PFSK-1 (cell line): ENCODE measurements around the gene NSL1.

Experiments
- FOXP2 ChIP-seq: optimal IDR thresholded peaks from 2 replicates; pipeline ENCODE3; 2011; ENCODE audit warnings: borderline replicate concordance, control low read depth, inconsistent platforms; ENCODE audit not compliant: insufficient read depth; ENCODE audit errors: extremely low read length, extremely low read depth
- POLR2AphosphoS5 ChIP-seq: IDR thresholded peaks from 2 replicates; pipeline ENCODE4 v1.6.1; 2012; ENCODE audit warnings: low read depth, mild to moderate bottlenecking, control low read depth, low read length, moderate library complexity
- REST ChIP-seq, 2 experiments: IDR thresholded peaks; 2 replicates each; pipeline versions ENCODE4 v1.6.1 to v1.8.0; 2011 to 2012; ENCODE audit warnings: low read depth in 2 of 2, low read length in 2 of 2, control low read depth in 1 of 2, inconsistent platforms in 1 of 2, mild to moderate bottlenecking in 1 of 2, moderate library complexity in 1 of 2; ENCODE audit not compliant: insufficient read depth in 1 of 2
- SIN3A ChIP-seq: IDR thresholded peaks from 2 replicates; pipeline ENCODE4 v1.6.1; 2012; ENCODE audit warnings: mild to moderate bottlenecking, low read length, moderate library complexity, borderline replicate concordance; ENCODE audit not compliant: insufficient read depth
- TAF1 ChIP-seq: IDR thresholded peaks from 2 replicates; pipeline ENCODE4 v1.6.1; 2012; ENCODE audit warnings: low read length, control low read depth, borderline replicate concordance; ENCODE audit not compliant: insufficient read depth

NSL1 gene

GRCh38 chr1:212716161-212716560 lies 75.4 kb downstream of the NSL1 start:
- no peak for TF ChIP-seq SIN3A
- TF ChIP-seq FOXP2, result no peak
- no peak for TF ChIP-seq REST (IDR thresholded peaks at IDR 0.05; ENCODE audit: insufficient read depth in 1 of 2, low read depth in 2 of 2, low read length in 2 of 2)
- TF ChIP-seq POLR2AphosphoS5, result no peak
- TF ChIP-seq TAF1, result no peak

- TF ChIP-seq SIN3A, result no peak
- TF ChIP-seq FOXP2, result no peak
- no peak for TF ChIP-seq TAF1
- no peak for TF ChIP-seq REST (IDR thresholded peaks at IDR 0.05; ENCODE audit: insufficient read depth in 1 of 2, low read depth in 2 of 2, low read length in 2 of 2)
- TF ChIP-seq POLR2AphosphoS5, result no peak
Measured at GRCh38 chr1:212713465-212714136, 78.0 kb downstream of the NSL1 start.

GRCh38 chr1:212712451-212713303 lies 78.9 kb downstream of the NSL1 start:
- TF ChIP-seq TAF1 (no peak), REST (IDR thresholded peaks at IDR 0.05; ENCODE audit: insufficient read depth in 1 of 2, low read depth in 2 of 2, low read length in 2 of 2) (no peak), POLR2AphosphoS5 (no peak), SIN3A (no peak), FOXP2 (no peak)

- TF ChIP-seq FOXP2, result no peak
- no peak for TF ChIP-seq TAF1
- TF ChIP-seq SIN3A, result no peak
- TF ChIP-seq REST (IDR thresholded peaks at IDR 0.05; ENCODE audit: insufficient read depth in 1 of 2, low read depth in 2 of 2, low read length in 2 of 2), result no peak
- no peak for TF ChIP-seq POLR2AphosphoS5
Measured at GRCh38 chr1:212710566-212710965, 81.0 kb downstream of the NSL1 start.

- TF ChIP-seq REST (IDR thresholded peaks at IDR 0.05; ENCODE audit: insufficient read depth in 1 of 2, low read depth in 2 of 2, low read length in 2 of 2), result no peak
- no peak for TF ChIP-seq SIN3A
- no peak for TF ChIP-seq POLR2AphosphoS5
- TF ChIP-seq FOXP2, result no peak
Measured at GRCh38 chr1:212703991-212704564, 87.5 kb downstream of the NSL1 start.
